K562 (cell line): Measurements from ENCODE around the gene WDFY2. TPM values are rescaled to one million over a fixed set of nuclear protein-coding genes. Genes with fewer than 3 reads are reported as not detected.
A peak's percentile ranks its signal among the peaks of the same experiment; 100 is the strongest.

Experiments used
- CBFB ChIP-seq: sonication (generic); formaldehyde crosslinking; IDR thresholded peaks from 2 replicates; pipeline ENCODE4 v1.4.0; 2020; ENCODE audit warnings: mild to moderate bottlenecking, missing genetic modification reagents
- CTBP1 ChIP-seq: fragments of 450-650 bp; IDR thresholded peaks from 2 replicates; pipeline ENCODE4 v1.6.1; 2016; ENCODE audit warnings: borderline replicate concordance
- EP400 ChIP-seq: fragments of 450-650 bp; IDR thresholded peaks from 2 replicates; pipeline ENCODE4 v1.6.1; 2017; ENCODE audit warnings: antibody characterized with exemption, mild to moderate bottlenecking, moderate library complexity
- HMGN3 ChIP-seq: IDR thresholded peaks from 2 replicates; pipeline ENCODE4 v1.6.1; 2011; ENCODE audit warnings: borderline replicate concordance, low read depth, mild to moderate bottlenecking, mixed read lengths, low read length; ENCODE audit not compliant: insufficient read length; ENCODE audit errors: extremely low read depth
- JUN ChIP-seq, 2 experiments: sonication (generic) in 1 of 2; formaldehyde crosslinking in 1 of 2; IDR thresholded peaks; 2 replicates each; pipeline versions ENCODE4 v1.6.1 to v1.8.0; 2012 to 2022; ENCODE audit warnings: borderline replicate concordance in 2 of 2, mild to moderate bottlenecking in 2 of 2, improper control_type of control experiment in 1 of 2, low read depth in 1 of 2, low read length in 1 of 2, missing genetic modification reagents in 1 of 2
- MAX ChIP-seq: sonication (generic); formaldehyde crosslinking; IDR thresholded peaks from 2 replicates; pipeline ENCODE4 v1.9.0; 2022; ENCODE audit warnings: mild to moderate bottlenecking, missing genetic modification reagents
- NCOA6 ChIP-seq: fragments of 450-650 bp; IDR thresholded peaks from 2 replicates; pipeline ENCODE4 v1.6.1; 2017; ENCODE audit warnings: mild to moderate bottlenecking
- NRF1 ChIP-seq, 2 experiments: fragments of 450-650 bp; IDR thresholded peaks in 1 of 2; conservative IDR thresholded peaks in 1 of 2; 2 replicates each; pipeline ENCODE4 v1.6.1; 2014; ENCODE audit warnings: mild to moderate bottlenecking in 2 of 2
- POLR2AphosphoS5 ChIP-seq: IDR thresholded peaks from 2 replicates; pipeline ENCODE4 v1.6.1; 2011; ENCODE audit warnings: mild to moderate bottlenecking, low read depth, low read length, moderate library complexity; ENCODE audit not compliant: control insufficient read depth, insufficient read depth
- RCOR1 ChIP-seq, 2 experiments: IDR thresholded peaks; 2 replicates each; pipeline ENCODE4 v1.6.1; 2012; ENCODE audit warnings: low read depth in 2 of 2, low read length in 2 of 2, borderline replicate concordance in 1 of 2, improper control_type of control experiment in 1 of 2
- TFAP4 ChIP-seq: sonication (generic); formaldehyde crosslinking; IDR thresholded peaks from 2 replicates; pipeline ENCODE4 v1.8.0; 2022; ENCODE audit warnings: missing genetic modification reagents, mild to moderate bottlenecking, moderate library complexity, borderline replicate concordance
- U2AF1 ChIP-seq: fragments of 200-400 bp; formaldehyde crosslinking; optimal IDR thresholded peaks from 2 replicates; pipeline ENCODE3; 2017; ENCODE audit warnings: mild to moderate bottlenecking, low read depth, low read length, moderate library complexity
- VEZF1 ChIP-seq: fragments of 200-800 bp; sonication (Bioruptor generic); IDR thresholded peaks from 2 replicates; pipeline ENCODE4 v1.6.1; 2017; ENCODE audit warnings: missing genetic modification characterization, missing compliant biosample characterization
- ZBED1 ChIP-seq: IDR thresholded peaks from 2 replicates; pipeline ENCODE4 v1.6.1; 2014
- ZBTB7A ChIP-seq: IDR thresholded peaks from 2 replicates; pipeline ENCODE4 v1.6.1; 2011; ENCODE audit warnings: low read depth, mild to moderate bottlenecking, low read length, moderate library complexity, borderline replicate concordance; ENCODE audit not compliant: control insufficient read depth
- polyA plus RNA-seq, 8 experiments: library from polyadenylated mRNA; depleted of rRNA in 4 of 8; stranded (reverse) in 5 of 8; unstranded in 3 of 8; fragments of >200 nt; fragmentation: Nextera tagmentation in 2 of 8; fragmentation: Illumina TruSeq in 1 of 8; extraction: Ambion mirVana in 2 of 8; extraction: Trizol in 1 of 8; gene quantifications; 2 replicates each; pipeline versions ENCODE4 v1.2.1 to v1.2.3, GENCODE V29; 2011 to 2014; ENCODE audit warnings: inconsistent platforms in 1 of 8, missing spikeins in 1 of 8
- total RNA-seq, 7 experiments: library from RNA; depleted of rRNA in 6 of 7; stranded (reverse); fragments of >200 nt in 6 of 7; fragmentation: Illumina TruSeq in 2 of 7; extraction: Trizol in 2 of 7; gene quantifications; 2 replicates each; pipeline versions ENCODE4 v1.2.1 to v1.2.3, GENCODE V29; 2011 to 2021; ENCODE audit warnings: low replicate concordance in 1 of 7
- TF ChIP-seq, protein P1 (sequence below): fragments of 250-450 bp; sonication (Bioruptor Pico); IDR thresholded peaks from 2 replicates; pipeline ENCODE4 v1.9.0; 2021; ENCODE audit warnings: mild to moderate bottlenecking, inconsistent platforms

Gene WDFY2
- total and polyA plus RNA-seq, 9 of the 15 experiments (the other 6 are each of a cell fraction or from before 2014, with no cell fraction given), result 0.66 to 6.4 (median 4.4) TPM

DNA sequence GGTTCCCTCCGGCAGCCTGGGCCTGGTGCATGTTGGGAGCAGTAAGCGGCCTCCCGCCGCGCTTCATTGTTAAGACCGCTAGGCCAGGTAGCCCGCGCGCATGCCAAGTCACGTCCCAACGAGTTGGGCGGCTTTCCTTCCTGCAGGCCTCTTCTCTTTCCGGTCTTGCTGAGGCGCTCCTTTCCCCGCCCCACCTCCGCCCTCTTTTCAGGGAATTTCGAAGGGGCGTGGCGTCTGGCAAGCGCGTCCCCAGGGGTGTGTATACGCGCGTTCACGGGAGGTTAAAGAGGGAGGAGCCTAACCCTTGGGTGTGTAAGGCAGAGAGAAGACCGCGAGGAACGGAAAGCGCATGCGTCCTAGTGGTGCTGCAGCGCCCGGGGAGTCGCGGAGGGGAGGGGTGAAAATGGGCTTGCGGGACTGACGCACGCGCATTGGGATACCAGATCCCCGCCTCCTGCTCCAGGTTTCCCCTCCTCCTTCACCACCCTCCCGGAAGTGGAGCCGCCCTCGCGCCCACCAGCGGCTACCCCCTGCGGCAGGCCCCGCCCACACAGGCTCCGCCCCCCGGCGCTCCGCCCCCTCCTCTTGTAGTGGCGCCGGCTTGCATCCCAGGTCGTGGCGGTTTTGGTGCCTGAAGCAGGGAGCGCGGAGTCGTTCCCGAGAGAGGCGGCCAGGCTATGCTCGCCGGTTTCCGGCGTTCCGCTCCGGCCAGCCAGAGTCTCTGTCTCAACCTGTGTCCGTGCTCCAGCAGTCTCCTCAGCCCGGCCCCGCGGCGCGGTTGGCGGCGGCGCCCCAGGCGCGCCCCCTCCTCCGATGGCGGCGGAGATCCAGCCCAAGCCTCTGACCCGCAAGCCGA lies at the start of gene WDFY2 (continued):
- TF ChIP-seq, protein P1, sequence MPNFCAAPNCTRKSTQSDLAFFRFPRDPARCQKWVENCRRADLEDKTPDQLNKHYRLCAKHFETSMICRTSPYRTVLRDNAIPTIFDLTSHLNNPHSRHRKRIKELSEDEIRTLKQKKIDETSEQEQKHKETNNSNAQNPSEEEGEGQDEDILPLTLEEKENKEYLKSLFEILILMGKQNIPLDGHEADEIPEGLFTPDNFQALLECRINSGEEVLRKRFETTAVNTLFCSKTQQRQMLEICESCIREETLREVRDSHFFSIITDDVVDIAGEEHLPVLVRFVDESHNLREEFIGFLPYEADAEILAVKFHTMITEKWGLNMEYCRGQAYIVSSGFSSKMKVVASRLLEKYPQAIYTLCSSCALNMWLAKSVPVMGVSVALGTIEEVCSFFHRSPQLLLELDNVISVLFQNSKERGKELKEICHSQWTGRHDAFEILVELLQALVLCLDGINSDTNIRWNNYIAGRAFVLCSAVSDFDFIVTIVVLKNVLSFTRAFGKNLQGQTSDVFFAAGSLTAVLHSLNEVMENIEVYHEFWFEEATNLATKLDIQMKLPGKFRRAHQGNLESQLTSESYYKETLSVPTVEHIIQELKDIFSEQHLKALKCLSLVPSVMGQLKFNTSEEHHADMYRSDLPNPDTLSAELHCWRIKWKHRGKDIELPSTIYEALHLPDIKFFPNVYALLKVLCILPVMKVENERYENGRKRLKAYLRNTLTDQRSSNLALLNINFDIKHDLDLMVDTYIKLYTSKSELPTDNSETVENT, result no peak
- TF ChIP-seq ZBTB7A (peak; percentile 92), MAX (CRISPR knock-in tag) (peak; percentile 68), CBFB (no peak), NRF1 (conservative IDR thresholded peaks at IDR 0.05 in 1 of 2, IDR thresholded peaks at IDR 0.05 in 1 of 2) (peak; percentile 98), VEZF1 (peak; percentile 97), EP400 (peak; percentile 49; the same call in 1 of the 2 replicates), RCOR1 (IDR thresholded peaks at IDR 0.05; ENCODE audit: borderline replicate concordance in 1 of 2, low read depth in 2 of 2, low read length in 2 of 2) (0 out of 4 replicates have a peak, but pooled peaks of 1 of the 2 experiments have one; percentile 11), ZBED1 (no peak), JUN (IDR thresholded peaks at IDR 0.05; ENCODE audit: borderline replicate concordance, low read depth, low read length) (peak; percentile 49; the same call in 1 of the 2 replicates), JUN (CRISPR knock-in tag; IDR thresholded peaks at IDR 0.05; ENCODE audit: borderline replicate concordance) (no peak), HMGN3 (peak; percentile 60), POLR2AphosphoS5 (peak; percentile 71), U2AF1 (no peak), TFAP4 (CRISPR knock-in tag) (peak; percentile 65; the same call in 1 of the 2 replicates), CTBP1 (peak; percentile 47; the same call in 1 of the 2 replicates), NCOA6 (no peak)
